Measurements from ENCODE around the gene FOXL3.

FOXL3 gene

GRCh38 chr7:305410-306151 is 15.6 kb downstream of the FOXL3 start:
- Histone ChIP-seq H3K36me3 (ENCODE audit: insufficient read depth, low read length) (no peaks in the 10 kb centered on the region), H3K27ac (no peak overlapping the region), H3K4me3 (no peak overlapping the region), H3K9ac (ENCODE audit: insufficient read length) (no peak overlapping the region), H3K9me3 (ENCODE audit: low read depth, low read length) (no peaks in the 10 kb centered on the region)
- DNase-seq (ENCODE audit: low read depth, low spot score) = no peak
- TF ChIP-seq FOXP2 (optimal IDR thresholded peaks at IDR 0.05; ENCODE audit: control extremely low read depth, extremely low read length, insufficient read depth) (no peak), POLR2AphosphoS5 (IDR thresholded peaks at IDR 0.05; ENCODE audit: borderline replicate concordance, low read depth, low read length) (no peak), EZH2 (IDR thresholded peaks at IDR 0.05) (no peak)

DNA sequence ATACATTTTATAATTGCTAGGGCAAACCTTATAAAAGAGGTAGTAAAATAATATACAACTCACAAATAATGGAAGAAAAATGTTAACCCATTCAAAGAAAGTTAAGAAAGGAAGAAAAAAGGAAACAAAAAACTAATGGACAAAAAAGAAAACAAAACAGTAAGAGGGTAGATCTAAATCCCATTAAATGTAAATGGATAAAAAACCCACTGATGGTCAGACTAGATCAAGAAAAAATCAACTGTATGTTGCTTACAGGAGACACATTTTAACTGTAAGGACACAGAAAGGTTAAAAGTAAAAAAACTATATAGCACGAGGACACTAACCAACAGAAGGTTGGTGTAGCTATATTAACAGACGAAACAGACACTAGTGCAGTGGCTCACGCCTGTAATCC is 18.0 kb downstream of the FOXL3 start:
- Histone ChIP-seq H3K4me3 (no peak overlapping the region), H3K27ac (no peak overlapping the region), H3K9ac (ENCODE audit: insufficient read length) (no peak overlapping the region), H3K9me3 (ENCODE audit: low read depth, low read length) (no peaks in the 10 kb centered on the region), H3K36me3 (ENCODE audit: insufficient read depth, low read length) (no peaks in the 10 kb centered on the region)
- DNase-seq (ENCODE audit: low read depth, low spot score) = no peak
- TF ChIP-seq EZH2 (IDR thresholded peaks at IDR 0.05) (no peak), FOXP2 (optimal IDR thresholded peaks at IDR 0.05; ENCODE audit: control extremely low read depth, extremely low read length, insufficient read depth) (no peak), POLR2AphosphoS5 (IDR thresholded peaks at IDR 0.05; ENCODE audit: borderline replicate concordance, low read depth, low read length) (no peak)

GRCh38 chr7:309586-310228 is 19.7 kb downstream of the FOXL3 start:
- H3K9me3 ChIP-seq (ENCODE audit: low read depth, low read length) = no peaks in the 10 kb centered on the region
- H3K27ac ChIP-seq = no peak overlapping the region
- DNase-seq (ENCODE audit: low read depth, low spot score) = no peak
- no peak overlapping the region for H3K4me3 ChIP-seq
- H3K36me3 ChIP-seq (ENCODE audit: insufficient read depth, low read length) = no peaks in the 10 kb centered on the region
- no peak for TF ChIP-seq EZH2 (IDR thresholded peaks at IDR 0.05)
- no peak for TF ChIP-seq POLR2AphosphoS5 (IDR thresholded peaks at IDR 0.05; ENCODE audit: borderline replicate concordance, low read depth, low read length)
- no peak overlapping the region for H3K9ac ChIP-seq (ENCODE audit: insufficient read length)

DNA sequence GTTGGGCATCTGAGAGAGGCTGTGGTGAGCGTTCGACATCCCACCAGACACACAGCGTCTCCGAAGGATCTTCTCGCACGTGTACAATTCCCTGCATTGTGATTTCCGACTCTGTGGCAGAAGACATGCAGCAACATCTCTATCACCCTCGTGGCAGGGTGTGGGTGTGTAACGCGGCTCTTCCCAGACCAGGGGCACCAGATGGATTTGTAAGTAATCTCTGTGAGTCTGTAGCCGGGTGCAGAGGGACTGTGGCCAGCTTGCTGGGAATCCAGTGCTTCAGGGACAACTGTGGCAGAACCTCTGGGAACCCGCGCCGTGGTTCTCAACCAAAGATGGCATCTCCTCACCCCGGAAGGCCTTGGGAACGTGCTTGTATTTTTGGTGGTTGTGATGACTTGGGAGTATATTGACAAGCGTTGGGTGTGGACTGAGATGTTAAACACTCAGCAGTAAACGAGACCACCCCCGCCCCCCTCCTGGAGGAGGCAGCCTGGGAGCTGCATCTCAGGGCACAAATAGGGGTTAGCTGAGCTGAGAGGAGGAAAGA is 21.2 kb downstream of the FOXL3 start:
- Histone ChIP-seq H3K9ac (ENCODE audit: insufficient read length) (no peak overlapping the region), H3K9me3 (ENCODE audit: low read depth, low read length) (no peaks in the 10 kb centered on the region), H3K4me3 (no peak overlapping the region), H3K36me3 (ENCODE audit: insufficient read depth, low read length) (no peaks in the 10 kb centered on the region), H3K27ac (no peak overlapping the region)
- TF ChIP-seq POLR2AphosphoS5 (IDR thresholded peaks at IDR 0.05; ENCODE audit: borderline replicate concordance, low read depth, low read length) = no peak
- TF ChIP-seq EZH2 (IDR thresholded peaks at IDR 0.05) = no peak
- TF ChIP-seq FOXP2 (optimal IDR thresholded peaks at IDR 0.05; ENCODE audit: control extremely low read depth, extremely low read length, insufficient read depth) = no peak
- no peak for DNase-seq (ENCODE audit: low read depth, low spot score)

DNA sequence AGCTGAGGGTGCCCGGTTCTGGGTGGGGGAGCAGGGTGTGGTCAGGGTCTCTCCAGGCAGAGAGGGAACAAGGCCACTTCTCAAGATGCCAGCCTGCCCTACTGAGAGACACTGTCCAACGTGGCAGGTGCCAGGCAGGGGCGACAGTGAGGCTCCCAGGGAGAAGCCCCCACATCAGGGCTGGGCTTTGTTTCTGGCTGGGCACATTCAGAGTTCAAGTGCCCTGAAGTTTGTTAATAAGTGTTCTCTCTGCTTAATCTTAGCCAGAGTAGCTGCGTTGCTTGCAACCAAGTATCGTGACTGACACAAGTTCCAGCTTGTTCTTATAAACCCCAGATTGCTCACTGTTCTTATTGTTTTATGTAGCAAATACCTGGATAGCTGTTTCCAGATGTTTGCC is 21.8 kb downstream of the FOXL3 start:
- Histone ChIP-seq H3K4me3 (no peak overlapping the region), H3K36me3 (ENCODE audit: insufficient read depth, low read length) (no peaks in the 10 kb centered on the region), H3K9ac (ENCODE audit: insufficient read length) (no peak overlapping the region), H3K27ac (no peak overlapping the region), H3K9me3 (ENCODE audit: low read depth, low read length) (no peaks in the 10 kb centered on the region)
- TF ChIP-seq POLR2AphosphoS5 (IDR thresholded peaks at IDR 0.05; ENCODE audit: borderline replicate concordance, low read depth, low read length) (no peak), EZH2 (IDR thresholded peaks at IDR 0.05) (no peak), FOXP2 (optimal IDR thresholded peaks at IDR 0.05; ENCODE audit: control extremely low read depth, extremely low read length, insufficient read depth) (no peak)
- DNase-seq (ENCODE audit: low read depth, low spot score) = no peak

GRCh38 chr7:312424-312823 is 22.5 kb downstream of the FOXL3 start:
- no peak for TF ChIP-seq POLR2AphosphoS5 (IDR thresholded peaks at IDR 0.05; ENCODE audit: borderline replicate concordance, low read depth, low read length)
- TF ChIP-seq FOXP2 (optimal IDR thresholded peaks at IDR 0.05; ENCODE audit: control extremely low read depth, extremely low read length, insufficient read depth) = no peak
- TF ChIP-seq EZH2 (IDR thresholded peaks at IDR 0.05) = no peak
- Histone ChIP-seq H3K9me3 (ENCODE audit: low read depth, low read length) (no peaks in the 10 kb centered on the region), H3K36me3 (ENCODE audit: insufficient read depth, low read length) (no peaks in the 10 kb centered on the region), H3K27ac (no peak overlapping the region), H3K9ac (ENCODE audit: insufficient read length) (no peak overlapping the region), H3K4me3 (no peak overlapping the region)
- no peak for DNase-seq (ENCODE audit: low read depth, low spot score)

DNA sequence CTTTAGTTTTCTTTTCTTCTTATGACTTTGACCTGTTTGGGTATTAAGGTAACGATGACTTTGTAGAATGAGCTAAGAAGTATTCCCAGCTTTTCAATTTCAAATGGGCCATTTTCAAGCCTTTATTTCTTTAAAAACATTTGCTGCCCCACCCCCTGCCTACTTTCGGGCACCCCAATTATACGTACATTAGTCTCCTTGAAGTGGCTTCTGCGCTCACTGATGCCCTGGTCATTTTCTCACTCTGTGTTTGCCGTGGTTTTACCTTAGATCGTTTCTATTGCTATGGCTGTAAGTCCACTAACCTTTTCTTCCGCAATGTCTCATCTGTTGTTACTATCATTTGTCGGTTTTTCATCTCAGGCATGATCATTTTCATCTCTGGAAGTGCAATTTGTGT is 24.9 kb downstream of the FOXL3 start:
- TF ChIP-seq FOXP2 (optimal IDR thresholded peaks at IDR 0.05; ENCODE audit: control extremely low read depth, extremely low read length, insufficient read depth) (no peak), POLR2AphosphoS5 (IDR thresholded peaks at IDR 0.05; ENCODE audit: borderline replicate concordance, low read depth, low read length) (no peak), EZH2 (IDR thresholded peaks at IDR 0.05) (no peak)
- Histone ChIP-seq H3K36me3 (ENCODE audit: insufficient read depth, low read length) (no peaks in the 10 kb centered on the region), H3K27ac (no peak overlapping the region), H3K9me3 (ENCODE audit: low read depth, low read length) (no peaks in the 10 kb centered on the region; the same call in 1 of the 2 replicates), H3K9ac (ENCODE audit: insufficient read length) (no peak overlapping the region), H3K4me3 (no peak overlapping the region)
- DNase-seq (ENCODE audit: low read depth, low spot score) = no peak

GRCh38 chr7:315516-316265 is 25.7 kb downstream of the FOXL3 start:
- TF ChIP-seq POLR2AphosphoS5 (IDR thresholded peaks at IDR 0.05; ENCODE audit: borderline replicate concordance, low read depth, low read length) (no peak), EZH2 (IDR thresholded peaks at IDR 0.05) (no peak)
- Histone ChIP-seq H3K36me3 (ENCODE audit: insufficient read depth, low read length) (no peaks in the 10 kb centered on the region), H3K9me3 (ENCODE audit: low read depth, low read length) (no peaks in the 10 kb centered on the region; the same call in 1 of the 2 replicates)

More at GRCh38 chr7:315516-316265, 25.7 kb downstream of the FOXL3 start:
- H3K9ac ChIP-seq (ENCODE audit: insufficient read length) = no peak overlapping the region
- no peak overlapping the region for H3K4me3 ChIP-seq
- H3K27ac ChIP-seq = no peak overlapping the region
- no peak for DNase-seq (ENCODE audit: low read depth, low spot score)
